ENCODE results near the gene TMEM175.

GRCh38 chr4:882646-883045 is 49.6 kb upstream of the TMEM175 start:
- no peak for TF ChIP-seq ZFP30 (CRISPR knock-in tag; IDR thresholded peaks at IDR 0.05)
- no peak for TF ChIP-seq ZNF70 (CRISPR knock-in tag; IDR thresholded peaks at IDR 0.05)
- no peak for TF ChIP-seq CSDC2 (CRISPR knock-in tag; IDR thresholded peaks at IDR 0.05)
- TF ChIP-seq, protein P1, sequence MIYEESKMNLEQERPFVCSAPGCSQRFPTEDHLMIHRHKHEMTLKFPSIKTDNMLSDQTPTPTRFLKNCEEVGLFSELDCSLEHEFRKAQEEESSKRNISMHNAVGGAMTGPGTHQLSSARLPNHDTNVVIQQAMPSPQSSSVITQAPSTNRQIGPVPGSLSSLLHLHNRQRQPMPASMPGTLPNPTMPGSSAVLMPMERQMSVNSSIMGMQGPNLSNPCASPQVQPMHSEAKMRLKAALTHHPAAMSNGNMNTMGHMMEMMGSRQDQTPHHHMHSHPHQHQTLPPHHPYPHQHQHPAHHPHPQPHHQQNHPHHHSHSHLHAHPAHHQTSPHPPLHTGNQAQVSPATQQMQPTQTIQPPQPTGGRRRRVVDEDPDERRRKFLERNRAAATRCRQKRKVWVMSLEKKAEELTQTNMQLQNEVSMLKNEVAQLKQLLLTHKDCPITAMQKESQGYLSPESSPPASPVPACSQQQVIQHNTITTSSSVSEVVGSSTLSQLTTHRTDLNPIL (CRISPR knock-in tag; IDR thresholded peaks at IDR 0.05; ENCODE audit: low read depth) = no peak
- TF ChIP-seq, protein P2, sequence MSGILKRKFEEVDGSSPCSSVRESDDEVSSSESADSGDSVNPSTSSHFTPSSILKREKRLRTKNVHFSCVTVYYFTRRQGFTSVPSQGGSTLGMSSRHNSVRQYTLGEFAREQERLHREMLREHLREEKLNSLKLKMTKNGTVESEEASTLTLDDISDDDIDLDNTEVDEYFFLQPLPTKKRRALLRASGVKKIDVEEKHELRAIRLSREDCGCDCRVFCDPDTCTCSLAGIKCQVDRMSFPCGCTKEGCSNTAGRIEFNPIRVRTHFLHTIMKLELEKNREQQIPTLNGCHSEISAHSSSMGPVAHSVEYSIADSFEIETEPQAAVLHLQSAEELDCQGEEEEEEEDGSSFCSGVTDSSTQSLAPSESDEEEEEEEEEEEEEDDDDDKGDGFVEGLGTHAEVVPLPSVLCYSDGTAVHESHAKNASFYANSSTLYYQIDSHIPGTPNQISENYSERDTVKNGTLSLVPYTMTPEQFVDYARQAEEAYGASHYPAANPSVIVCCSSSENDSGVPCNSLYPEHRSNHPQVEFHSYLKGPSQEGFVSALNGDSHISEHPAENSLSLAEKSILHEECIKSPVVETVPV (CRISPR knock-in tag; IDR thresholded peaks at IDR 0.05) = no peak
- TF ChIP-seq ZNF565 (CRISPR knock-in tag; conservative IDR thresholded peaks at IDR 0.05; ENCODE audit: low read depth) = no peak

All from SK-N-SH treated with all-trans-retinoic acid at 6 μM for 48 hours (cell line).